GM12865 (cell line): ENCODE data around the gene DUS2.
"Not testable (repeated sequence)": the region's sequence is repeated elsewhere in the genome, so short reads cannot be mapped to it uniquely, and the experiment has no call there.

Source experiments
- DNase-seq: peaks from one replicate; pipeline ENCODE4 v3.0.0; 2010; ENCODE audit warnings: low read depth
- H3K4me3 ChIP-seq: 2 replicates; pipeline ENCODE4 v1.5.1; 2011; ENCODE audit warnings: mild to moderate bottlenecking, low read depth, low read length, control low read depth
- TF ChIP-seq, protein P1 (sequence below): IDR thresholded peaks from 2 replicates; pipeline ENCODE4 v1.5.1; 2011; ENCODE audit warnings: low read length, control low read depth, low read depth, inconsistent platforms; ENCODE audit not compliant: insufficient read depth; ENCODE audit errors: missing control alignments

The DUS2 gene

GRCh38 chr16:68093816-68094613, 70.9 kb downstream of the DUS2 start:
- DNase-seq, result no peak
- no peak overlapping the region for H3K4me3 ChIP-seq

GRCh38 chr16:68094614-68094934, 71.5 kb downstream of the DUS2 start:
- no peak for DNase-seq
- TF ChIP-seq, protein P1, sequence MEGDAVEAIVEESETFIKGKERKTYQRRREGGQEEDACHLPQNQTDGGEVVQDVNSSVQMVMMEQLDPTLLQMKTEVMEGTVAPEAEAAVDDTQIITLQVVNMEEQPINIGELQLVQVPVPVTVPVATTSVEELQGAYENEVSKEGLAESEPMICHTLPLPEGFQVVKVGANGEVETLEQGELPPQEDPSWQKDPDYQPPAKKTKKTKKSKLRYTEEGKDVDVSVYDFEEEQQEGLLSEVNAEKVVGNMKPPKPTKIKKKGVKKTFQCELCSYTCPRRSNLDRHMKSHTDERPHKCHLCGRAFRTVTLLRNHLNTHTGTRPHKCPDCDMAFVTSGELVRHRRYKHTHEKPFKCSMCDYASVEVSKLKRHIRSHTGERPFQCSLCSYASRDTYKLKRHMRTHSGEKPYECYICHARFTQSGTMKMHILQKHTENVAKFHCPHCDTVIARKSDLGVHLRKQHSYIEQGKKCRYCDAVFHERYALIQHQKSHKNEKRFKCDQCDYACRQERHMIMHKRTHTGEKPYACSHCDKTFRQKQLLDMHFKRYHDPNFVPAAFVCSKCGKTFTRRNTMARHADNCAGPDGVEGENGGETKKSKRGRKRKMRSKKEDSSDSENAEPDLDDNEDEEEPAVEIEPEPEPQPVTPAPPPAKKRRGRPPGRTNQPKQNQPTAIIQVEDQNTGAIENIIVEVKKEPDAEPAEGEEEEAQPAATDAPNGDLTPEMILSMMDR, result no peak
- no peak overlapping the region for H3K4me3 ChIP-seq

More at GRCh38 chr16:68093816-68094613, 70.9 kb downstream of the DUS2 start:
- TF ChIP-seq, protein P1, result peak; percentile 35

- no peak overlapping the region for H3K4me3 ChIP-seq
- TF ChIP-seq, protein P1, result no peak
- DNase-seq, result no peak
Measured at GRCh38 chr16:68096491-68096890, 73.4 kb downstream of the DUS2 start.

DNA sequence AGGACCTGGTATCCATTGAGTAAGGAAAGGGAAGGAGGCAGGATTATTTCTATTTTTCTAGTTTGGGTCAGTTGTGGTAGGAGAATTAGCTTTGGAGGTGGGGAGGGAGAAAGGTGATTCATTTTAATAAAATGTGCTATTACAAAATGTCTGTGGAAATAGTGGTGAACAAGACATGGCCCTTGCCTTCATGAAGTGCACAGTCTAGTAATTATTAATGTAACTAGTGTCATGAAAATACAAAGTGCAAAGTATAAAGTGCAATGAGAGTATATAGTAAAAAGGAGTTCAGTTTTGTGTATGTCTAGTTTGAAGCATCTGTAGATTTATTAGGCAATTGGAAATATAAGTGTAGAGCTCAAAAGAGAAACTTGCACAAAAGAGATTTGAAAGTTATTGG, 74.0 kb downstream of the DUS2 start:
- no peak for DNase-seq
- TF ChIP-seq, protein P1, result no peak
- H3K4me3 ChIP-seq, result no peak overlapping the region

DNA sequence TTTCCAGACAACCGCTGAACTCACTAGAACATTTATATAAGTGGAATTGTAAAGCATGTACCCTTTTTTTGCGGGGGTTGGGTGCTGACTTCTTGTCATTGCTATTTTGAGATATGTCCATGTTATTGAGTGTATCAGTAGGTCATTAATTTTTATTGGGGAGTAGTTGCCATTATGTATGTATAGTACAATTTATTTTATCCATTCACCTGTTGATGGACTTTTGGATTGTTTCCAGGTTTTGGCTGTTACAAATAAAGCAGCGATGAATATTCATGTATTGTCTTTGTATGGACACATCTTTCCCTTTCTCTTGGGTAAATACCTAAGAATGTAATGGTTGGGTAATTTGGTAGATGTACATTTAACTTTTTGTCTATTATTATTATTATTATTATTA, 74.8 kb downstream of the DUS2 start:
- no peak overlapping the region for H3K4me3 ChIP-seq

DNA sequence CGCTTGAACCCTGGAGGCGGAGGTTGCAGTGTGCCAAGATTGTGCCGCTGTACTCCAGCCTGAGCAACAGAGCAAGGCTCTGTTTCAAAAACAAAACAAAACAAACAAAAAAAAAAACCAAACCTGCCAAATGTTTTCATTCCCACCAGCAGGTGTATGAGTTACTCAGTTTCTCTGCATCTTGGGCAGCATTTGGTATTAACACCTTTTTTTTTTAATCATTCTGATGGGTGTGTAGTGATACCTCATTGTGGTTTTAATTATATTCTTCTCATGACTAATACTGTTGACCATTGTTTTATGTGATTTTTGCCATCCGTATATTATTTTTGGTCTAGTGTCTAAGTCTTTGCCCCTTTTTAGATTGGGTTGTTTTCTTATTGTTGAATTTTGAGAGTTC, 77.4 kb downstream of the DUS2 start:
- DNase-seq, result no peak
- TF ChIP-seq, protein P1, result no peak
- H3K4me3 ChIP-seq, result no peak overlapping the region

More for the DNA sequence above, 74.8 kb downstream of the DUS2 start:
- DNase-seq, result no peak
- TF ChIP-seq, protein P1, result no peak

- TF ChIP-seq, protein P1, result no peak
- no peak for DNase-seq
- no peak overlapping the region for H3K4me3 ChIP-seq
Measured at GRCh38 chr16:68105611-68106010, 82.5 kb downstream of the DUS2 start.

GRCh38 chr16:68107230-68107928, 84.3 kb downstream of the DUS2 start:
- DNase-seq, result not testable (repeated sequence)

GRCh38 chr16:68109156-68109555, 86.1 kb downstream of the DUS2 start:
- DNase-seq, H3K4me3 ChIP-seq: not testable (repeated sequence)

More at GRCh38 chr16:68107230-68107928, 84.3 kb downstream of the DUS2 start:
- H3K4me3 ChIP-seq, result not testable (repeated sequence)

GRCh38 chr16:68110611-68111010, 87.5 kb downstream of the DUS2 start:
- not testable (repeated sequence) for DNase-seq, H3K4me3 ChIP-seq
